HG03159 (cell line): ENCODE results near the gene ICAM5.
"Not testable (repeated sequence)": the region's sequence is repeated elsewhere in the genome, so short reads cannot be mapped to it uniquely, and the experiment has no call there.

Experiments
- ATAC-seq: cut with Tn5 transposase; IDR thresholded peaks from one replicate; pipeline ENCODE4 v1.9.1; 2021; ENCODE audit warnings: mild to moderate bottlenecking, moderate library complexity; ENCODE audit not compliant: unreplicated experiment

ICAM5 gene, protein sequence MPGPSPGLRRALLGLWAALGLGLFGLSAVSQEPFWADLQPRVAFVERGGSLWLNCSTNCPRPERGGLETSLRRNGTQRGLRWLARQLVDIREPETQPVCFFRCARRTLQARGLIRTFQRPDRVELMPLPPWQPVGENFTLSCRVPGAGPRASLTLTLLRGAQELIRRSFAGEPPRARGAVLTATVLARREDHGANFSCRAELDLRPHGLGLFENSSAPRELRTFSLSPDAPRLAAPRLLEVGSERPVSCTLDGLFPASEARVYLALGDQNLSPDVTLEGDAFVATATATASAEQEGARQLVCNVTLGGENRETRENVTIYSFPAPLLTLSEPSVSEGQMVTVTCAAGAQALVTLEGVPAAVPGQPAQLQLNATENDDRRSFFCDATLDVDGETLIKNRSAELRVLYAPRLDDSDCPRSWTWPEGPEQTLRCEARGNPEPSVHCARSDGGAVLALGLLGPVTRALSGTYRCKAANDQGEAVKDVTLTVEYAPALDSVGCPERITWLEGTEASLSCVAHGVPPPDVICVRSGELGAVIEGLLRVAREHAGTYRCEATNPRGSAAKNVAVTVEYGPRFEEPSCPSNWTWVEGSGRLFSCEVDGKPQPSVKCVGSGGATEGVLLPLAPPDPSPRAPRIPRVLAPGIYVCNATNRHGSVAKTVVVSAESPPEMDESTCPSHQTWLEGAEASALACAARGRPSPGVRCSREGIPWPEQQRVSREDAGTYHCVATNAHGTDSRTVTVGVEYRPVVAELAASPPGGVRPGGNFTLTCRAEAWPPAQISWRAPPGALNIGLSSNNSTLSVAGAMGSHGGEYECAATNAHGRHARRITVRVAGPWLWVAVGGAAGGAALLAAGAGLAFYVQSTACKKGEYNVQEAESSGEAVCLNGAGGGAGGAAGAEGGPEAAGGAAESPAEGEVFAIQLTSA

GRCh38 chr19:10289836-10290356 is at the start of gene ICAM5:
TSS of gene ICAM5 (plus strand) at chr19:10289952. CDS start at chr19:10290044, 92 bp downstream.
- ATAC-seq = no peak

DNA sequence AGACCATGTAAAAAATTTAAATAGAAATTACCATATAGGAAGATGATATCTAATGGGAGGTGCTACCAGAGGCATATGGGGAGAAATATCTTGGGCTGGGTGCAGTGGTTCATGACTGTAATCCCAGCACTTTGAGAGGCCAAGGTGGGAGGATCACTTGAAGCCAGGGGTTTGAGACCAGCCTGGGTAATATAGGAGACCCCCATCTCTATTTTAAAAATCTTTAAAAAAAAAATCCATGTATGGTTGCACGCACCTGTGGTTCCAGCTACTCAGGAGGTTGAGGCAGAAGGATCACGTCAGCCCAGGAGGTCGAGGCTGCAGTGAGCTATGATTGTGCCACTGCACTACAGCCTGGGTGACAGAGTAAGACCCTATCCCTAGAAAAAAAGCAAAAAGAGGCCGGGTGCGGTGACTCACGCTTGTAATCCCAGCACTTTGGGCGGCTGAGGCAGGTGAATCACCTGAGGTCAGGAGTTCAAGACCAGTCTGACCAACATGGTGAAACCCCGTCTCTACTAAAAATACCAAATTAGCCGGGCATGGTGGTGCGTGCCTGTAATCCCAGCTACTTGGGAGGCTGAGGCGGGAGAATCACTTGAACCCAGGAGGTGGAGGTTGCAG is 47.8 kb upstream of the ICAM5 start:
- not testable (repeated sequence) for ATAC-seq

DNA sequence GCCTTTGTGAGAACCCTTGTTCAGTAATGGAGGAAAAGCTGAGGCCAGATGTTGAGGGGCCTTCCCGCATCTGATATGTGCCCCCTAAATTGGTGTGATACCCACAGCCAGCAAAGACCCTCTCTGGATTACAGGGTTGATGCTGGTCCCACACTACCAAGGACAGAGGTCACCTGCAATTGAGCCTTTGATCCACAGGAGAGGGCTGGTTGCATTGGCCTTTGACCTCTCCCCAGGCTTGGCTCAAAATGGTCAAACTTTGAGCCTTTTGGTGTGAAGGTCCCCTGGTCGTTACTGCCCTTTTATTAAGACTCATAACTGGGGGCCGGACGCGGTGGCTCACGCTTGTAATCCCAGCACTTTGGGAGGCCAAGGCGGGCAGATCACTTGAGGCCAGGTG is 46.1 kb upstream of the ICAM5 start:
- ATAC-seq = no peak

GRCh38 chr19:10245189-10245939 is 44.4 kb upstream of the ICAM5 start:
- ATAC-seq = no peak

DNA sequence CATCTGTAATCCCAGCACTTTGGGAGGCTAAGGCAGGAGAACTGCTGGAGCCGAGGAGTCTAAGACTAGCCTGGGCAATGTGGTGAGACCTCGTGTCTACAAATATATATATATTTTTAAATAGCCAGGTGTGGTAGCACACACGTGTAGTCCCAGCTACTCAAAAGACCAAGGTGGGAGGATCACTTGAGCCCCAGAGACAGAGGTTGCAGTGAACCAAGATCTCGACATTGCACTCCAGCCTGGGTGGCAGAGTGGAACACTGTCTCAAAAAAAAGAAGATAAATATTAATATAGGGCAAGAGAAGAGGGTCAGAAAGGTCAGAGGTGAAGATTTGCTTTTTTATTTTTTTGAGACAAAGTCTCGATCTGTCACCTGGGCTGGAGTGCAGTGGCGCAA is 43.2 kb upstream of the ICAM5 start:
- no peak for ATAC-seq

- peak; percentile 83 for ATAC-seq
These were observed 37.7 kb upstream of the ICAM5 start, which contains the start of gene MRPL4 for GRCh38 chr19:10251792-10252694. TSS of gene MRPL4 (plus strand) at chr19:10252214. CDS start at chr19:10252254, 40 bp downstream.

DNA sequence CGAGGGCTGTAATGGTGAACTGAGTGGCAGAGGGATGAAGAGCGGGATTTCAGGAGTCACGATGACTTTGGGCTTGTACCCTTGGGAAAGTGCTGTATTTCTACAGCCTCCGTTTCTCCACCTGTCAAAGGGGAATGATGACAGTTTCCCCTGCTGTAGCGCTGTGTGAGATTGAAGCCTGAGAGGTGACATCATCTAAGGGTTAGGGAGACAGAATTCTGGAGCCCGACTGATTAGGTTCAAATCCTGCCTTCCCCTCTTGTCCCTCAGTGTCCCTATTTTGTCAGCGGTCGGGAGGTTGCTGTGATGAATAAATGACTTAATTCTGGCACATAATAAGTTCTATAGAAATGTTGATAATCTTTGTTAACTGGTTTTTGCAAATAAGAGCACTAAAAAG is 37.0 kb upstream of the ICAM5 start:
- ATAC-seq = no peak

DNA sequence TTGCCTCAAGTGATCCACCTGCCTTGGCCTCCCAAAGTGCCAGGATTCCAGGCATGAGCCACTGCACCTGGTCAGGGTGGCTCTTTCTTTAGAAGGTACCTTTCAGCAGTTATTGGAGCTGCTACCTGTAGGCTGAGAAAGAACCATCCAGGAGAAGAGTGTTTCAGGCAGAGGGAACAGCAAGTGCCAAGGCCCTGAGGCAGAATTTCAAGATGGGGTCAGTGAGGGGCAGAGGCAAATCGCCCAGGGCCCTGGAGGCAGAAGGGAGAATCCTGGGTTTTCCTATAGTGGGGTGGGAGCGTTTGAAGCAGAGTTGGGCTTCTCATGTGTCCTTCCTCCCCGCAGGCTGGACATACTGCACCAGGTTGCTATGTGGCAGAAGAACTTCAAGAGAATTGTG is 35.5 kb upstream of the ICAM5 start:
- ATAC-seq = no peak

DNA sequence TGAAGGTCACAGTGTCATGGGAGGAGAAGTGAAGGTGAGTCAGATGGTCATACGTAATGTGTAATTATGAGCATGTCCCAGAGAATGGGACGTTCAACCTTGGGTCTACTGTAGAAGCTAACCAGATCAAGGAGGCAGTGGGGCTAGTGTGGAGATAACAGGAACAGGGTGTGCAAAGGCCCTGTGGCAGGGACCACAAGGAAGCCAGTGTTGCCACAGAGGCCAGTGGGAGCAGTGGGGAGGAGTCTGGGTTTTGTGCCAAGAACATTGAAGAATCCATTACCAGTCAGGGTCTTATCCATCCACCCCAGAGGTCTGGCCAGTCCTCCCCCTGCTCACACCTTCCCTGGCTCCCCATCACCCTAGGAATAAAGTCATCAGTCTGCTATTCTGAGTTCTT is 34.4 kb upstream of the ICAM5 start:
- no peak for ATAC-seq

DNA sequence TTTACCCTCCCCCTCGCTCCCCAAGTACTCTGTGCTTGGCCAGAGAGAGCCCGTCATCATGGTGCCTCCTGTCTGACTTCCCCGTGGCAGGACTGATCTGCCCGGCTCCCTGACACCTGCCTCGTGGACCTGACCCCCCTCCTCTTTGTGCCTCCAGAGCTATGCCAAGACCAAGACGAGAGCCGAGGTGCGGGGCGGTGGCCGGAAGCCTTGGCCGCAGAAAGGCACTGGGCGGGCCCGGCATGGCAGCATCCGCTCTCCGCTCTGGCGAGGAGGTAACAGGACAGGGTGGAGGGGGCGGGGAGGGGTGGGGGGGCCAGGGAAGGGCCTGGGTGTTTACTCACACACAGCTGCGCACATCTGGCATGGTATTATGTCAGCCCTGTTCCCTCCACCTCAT is 33.2 kb upstream of the ICAM5 start:
- no peak for ATAC-seq

GRCh38 chr19:10256970-10257615 is 32.7 kb upstream of the ICAM5 start:
- no peak for ATAC-seq

DNA sequence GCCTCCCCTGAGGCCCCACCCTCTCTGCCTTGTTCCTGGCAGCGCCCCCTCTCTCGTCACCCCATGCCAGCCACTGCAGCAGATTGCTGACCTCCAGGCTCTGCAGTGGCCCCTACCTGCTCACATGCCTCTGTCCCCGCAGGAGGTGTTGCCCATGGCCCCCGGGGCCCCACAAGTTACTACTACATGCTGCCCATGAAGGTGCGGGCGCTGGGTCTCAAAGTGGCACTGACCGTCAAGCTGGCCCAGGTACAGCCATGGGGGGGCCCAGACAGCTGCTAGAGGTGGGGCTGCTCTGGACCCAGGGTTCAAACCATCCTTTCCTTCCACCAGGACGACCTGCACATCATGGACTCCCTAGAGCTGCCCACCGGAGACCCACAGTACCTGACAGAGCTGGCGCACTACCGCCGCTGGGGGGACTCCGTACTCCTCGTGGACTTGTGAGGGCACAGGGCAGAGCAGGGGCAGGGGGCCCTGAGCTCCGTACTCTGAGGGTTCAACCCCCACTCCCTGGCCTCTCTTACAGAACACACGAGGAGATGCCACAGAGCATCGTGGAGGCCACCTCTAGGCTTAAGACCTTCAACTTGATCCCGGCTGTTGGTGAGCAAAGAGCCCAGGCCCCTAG is 31.6 kb upstream of the ICAM5 start:
- no peak for ATAC-seq

DNA sequence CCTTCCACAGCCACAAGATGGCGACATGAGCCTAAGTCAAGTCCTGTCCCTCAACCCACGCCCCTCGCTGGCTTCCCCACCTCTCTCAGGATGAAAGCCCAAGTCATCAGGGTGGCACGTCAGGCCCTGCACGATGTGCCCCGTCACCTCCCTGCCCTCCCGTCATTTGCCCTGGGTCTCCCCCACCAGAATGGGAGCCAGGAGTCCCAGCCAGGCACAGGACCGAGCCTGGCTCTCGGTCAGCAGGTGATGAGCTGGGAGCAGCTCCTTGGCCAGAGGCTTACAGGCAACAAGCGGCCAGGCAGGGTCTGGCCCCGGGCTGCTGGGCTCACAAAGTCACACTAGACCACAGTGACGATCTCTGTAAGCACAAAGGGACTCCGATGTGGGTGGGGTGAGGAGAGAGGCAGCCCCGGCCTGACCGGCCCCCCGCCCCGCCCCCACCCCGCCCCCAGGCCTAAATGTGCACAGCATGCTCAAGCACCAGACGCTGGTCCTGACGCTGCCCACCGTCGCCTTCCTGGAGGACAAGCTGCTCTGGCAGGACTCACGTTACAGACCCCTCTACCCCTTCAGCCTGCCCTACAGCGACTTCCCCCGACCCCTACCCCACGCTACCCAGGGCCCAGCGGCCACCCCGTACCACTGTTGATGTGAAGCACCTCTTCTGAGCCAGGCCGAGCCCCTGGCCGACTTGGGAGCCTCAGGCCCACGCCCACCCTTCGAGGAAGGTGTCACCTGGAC is 30.4 kb upstream of the ICAM5 start:
- no peak for ATAC-seq

DNA sequence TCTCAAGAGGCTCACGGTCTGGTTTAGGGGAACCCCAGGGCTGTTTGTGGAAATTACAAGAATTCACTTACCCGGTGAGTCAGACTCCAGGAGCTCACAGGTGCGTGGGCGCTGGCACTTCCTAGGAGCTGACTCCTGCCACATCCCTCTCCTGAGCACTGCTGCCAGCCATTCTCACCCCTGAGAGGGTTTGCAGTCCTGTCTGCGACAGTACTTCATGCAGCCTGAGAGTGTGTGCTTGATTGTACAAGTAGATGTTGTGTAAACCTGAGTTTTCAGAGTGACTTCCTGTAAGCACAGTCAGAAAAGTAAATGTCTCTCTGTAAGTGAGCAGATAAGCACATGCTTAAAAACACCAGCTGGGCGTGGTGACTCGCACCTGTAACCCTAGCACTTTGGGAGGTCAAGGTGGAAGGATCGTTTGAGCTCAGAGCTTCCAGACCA is 29.6 kb upstream of the ICAM5 start:
- ATAC-seq = no peak

GRCh38 chr19:10262771-10263170 is 27.0 kb upstream of the ICAM5 start:
- ATAC-seq = no peak

- ATAC-seq = no peak
These were observed 23.0 kb upstream of the ICAM5 start for GRCh38 chr19:10266706-10267105.

- no peak for ATAC-seq
These were observed 21.7 kb upstream of the ICAM5 start for GRCh38 chr19:10268071-10268470.
